ENCODE results near the gene STEAP4.

Gene STEAP4

DNA sequence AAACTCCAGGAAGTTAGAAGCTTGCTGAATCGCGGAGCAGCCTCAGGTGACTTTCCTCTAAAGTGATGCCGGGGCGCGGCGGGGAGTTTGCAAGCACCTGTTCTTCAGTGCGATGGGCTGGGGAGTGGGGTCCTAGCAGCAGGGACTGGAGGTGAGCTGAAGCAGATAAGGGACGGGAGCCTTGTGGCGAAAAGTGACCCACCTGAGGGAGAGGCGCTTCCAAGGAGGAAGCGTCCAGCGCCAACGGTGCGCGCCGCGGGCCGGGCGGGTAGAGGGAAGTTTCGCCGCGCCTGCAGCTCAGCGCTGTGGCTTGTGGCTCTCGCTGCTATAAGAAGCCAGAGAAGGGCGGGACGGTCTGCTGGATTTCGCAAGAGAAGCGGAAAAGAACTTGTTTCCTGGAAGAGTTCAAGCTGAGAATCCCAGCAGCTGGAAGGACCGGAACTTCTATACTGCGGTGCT, at the start of gene STEAP4:
STEAP4 (minus strand) TSS at position 305 of the 459 bp plus-strand sequence. CDS start 22,625 bp downstream, outside the sequence.
- POLR2A ChIA-PET, result no interaction called here
- no peak for DNase-seq (ENCODE audit: low read depth, low spot score)
- CTCF ChIA-PET, result no interaction called here
- no peak within 1 kb of the TSS for H3K4me3 ChIP-seq (ENCODE audit: low read depth, low read length)
- TF ChIP-seq, protein P1, sequence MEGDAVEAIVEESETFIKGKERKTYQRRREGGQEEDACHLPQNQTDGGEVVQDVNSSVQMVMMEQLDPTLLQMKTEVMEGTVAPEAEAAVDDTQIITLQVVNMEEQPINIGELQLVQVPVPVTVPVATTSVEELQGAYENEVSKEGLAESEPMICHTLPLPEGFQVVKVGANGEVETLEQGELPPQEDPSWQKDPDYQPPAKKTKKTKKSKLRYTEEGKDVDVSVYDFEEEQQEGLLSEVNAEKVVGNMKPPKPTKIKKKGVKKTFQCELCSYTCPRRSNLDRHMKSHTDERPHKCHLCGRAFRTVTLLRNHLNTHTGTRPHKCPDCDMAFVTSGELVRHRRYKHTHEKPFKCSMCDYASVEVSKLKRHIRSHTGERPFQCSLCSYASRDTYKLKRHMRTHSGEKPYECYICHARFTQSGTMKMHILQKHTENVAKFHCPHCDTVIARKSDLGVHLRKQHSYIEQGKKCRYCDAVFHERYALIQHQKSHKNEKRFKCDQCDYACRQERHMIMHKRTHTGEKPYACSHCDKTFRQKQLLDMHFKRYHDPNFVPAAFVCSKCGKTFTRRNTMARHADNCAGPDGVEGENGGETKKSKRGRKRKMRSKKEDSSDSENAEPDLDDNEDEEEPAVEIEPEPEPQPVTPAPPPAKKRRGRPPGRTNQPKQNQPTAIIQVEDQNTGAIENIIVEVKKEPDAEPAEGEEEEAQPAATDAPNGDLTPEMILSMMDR (IDR thresholded peaks at IDR 0.05; ENCODE audit: insufficient read depth, low read length, missing control alignments), result no peak

DNA sequence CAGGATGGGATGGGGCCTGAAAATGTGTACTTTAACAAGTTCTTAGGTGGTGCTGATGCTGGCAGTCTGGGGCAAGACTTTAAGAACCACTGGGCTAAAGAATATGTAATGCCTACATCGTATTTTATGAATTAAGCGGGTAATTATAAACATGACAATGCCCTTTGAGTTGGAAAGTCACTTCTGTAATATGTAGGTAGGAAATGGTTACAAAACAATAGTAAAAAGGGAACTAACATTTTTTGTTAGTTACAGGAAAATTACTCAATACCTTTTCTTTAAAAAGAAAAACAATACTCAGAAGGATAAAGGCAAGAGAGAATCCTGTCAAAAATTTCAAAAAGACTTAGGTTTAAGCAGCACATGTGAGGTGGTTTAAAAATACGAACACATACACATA, 48.3 kb upstream of the STEAP4 start:
- DNase-seq (ENCODE audit: low read depth, low spot score), result no peak
- POLR2A ChIA-PET, result no interaction called here
- CTCF ChIA-PET, result no interaction called here
- TF ChIP-seq, protein P1 (IDR thresholded peaks at IDR 0.05; ENCODE audit: insufficient read depth, low read length, missing control alignments), result no peak
- no peak overlapping the region for H3K4me3 ChIP-seq (ENCODE audit: low read depth, low read length)

DNA sequence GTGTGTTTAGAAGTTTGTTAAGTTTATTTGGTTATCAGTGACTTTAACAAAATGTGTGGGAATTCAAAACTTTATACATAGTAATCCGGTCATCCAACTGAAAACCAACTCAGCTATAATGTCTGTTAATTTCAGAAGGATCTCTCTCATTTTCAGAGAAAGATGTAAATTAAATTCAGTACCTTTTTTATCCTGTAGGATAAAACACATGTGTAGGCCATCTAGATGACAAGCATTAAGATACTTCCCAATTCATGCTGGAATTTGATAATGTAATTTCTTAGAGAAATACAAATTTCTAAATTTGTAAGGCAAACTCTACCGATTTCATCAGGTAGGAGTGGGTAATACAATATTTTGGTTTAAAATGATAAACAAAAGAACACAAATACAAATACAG, 43.4 kb upstream of the STEAP4 start:
- no peak for DNase-seq (ENCODE audit: low read depth, low spot score)
- TF ChIP-seq, protein P1 (IDR thresholded peaks at IDR 0.05; ENCODE audit: insufficient read depth, low read length, missing control alignments), result no peak
- ChIA-PET POLR2A (no interaction called here), CTCF (no interaction called here)
- H3K4me3 ChIP-seq (ENCODE audit: low read depth, low read length), result no peak overlapping the region

DNA sequence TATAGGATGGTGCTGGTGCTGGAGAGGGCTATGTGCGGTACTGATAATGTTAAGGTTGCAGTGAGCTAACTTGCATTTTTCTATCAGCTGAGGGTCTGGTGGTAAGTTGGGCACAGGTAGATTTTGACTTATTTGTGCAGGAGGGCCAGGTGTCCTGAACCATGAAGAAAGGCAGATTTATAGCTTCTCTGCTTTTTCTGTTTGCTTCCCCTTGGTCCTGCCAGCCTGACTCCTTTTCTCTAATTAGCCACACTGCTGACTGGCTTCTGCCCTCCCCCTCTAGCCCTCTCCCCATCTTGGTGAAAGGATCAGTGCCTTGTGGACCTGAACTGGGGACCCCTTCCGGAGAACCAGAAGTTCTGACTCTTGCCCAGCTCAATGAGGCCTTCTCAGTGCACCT, 40.8 kb upstream of the STEAP4 start:
- POLR2A ChIA-PET, result no interaction called here
- TF ChIP-seq, protein P1 (IDR thresholded peaks at IDR 0.05; ENCODE audit: insufficient read depth, low read length, missing control alignments), result no peak
- DNase-seq (ENCODE audit: low read depth, low spot score), result no peak
- H3K4me3 ChIP-seq (ENCODE audit: low read depth, low read length), result no peak overlapping the region
- CTCF ChIA-PET, result no interaction called here

DNA sequence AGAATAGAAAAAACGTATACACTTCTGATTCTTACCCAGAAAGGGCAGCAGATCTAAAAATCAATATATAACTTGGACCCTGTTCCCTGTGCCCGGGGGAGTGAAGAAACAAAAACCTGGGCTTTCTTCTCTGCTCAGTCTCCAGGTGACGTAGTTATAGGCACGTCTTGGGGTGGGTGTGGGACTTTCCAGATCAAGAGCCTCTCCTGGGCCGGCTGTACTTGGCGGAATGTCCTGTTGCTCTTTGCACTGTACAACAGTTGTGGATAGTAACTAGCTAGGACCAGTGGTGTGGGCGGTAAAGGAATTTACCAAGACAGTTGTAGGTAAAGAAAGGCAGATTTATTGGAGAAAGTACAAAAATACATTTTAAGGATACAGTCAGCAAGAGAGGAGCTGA, 40.4 kb upstream of the STEAP4 start:
- TF ChIP-seq, protein P1 (IDR thresholded peaks at IDR 0.05; ENCODE audit: insufficient read depth, low read length, missing control alignments), result no peak
- ChIA-PET CTCF (no interaction called here), POLR2A (no interaction called here)
- no peak for DNase-seq (ENCODE audit: low read depth, low spot score)
- H3K4me3 ChIP-seq (ENCODE audit: low read depth, low read length), result no peak overlapping the region

DNA sequence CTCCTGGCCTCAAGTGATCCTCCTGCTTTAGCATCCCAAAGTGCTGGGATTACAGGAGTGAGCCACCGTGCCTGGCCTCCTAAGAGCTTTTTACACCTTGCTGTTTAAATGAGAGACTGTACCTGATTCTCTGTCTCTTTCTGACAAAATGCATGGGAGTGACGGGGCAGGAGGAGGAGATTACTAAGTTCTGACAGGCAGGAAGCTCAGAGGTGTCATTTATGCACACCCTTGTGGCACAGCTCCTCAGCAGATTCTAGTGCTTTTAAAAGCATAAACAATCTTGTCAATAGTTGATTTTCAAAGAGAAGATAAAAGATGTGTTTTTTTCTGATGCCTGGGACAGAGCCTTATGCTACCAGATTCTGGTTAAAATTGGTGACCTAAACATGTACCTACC, 39.7 kb upstream of the STEAP4 start:
- ChIA-PET POLR2A (no interaction called here), CTCF (interaction anchor here (1.0 kb wide), 1 partner anchor 11 kb away, joined by 4 read pairs; no protein-coding TSS in a partner anchor)
- H3K4me3 ChIP-seq (ENCODE audit: low read depth, low read length), result no peak overlapping the region
- TF ChIP-seq, protein P1 (IDR thresholded peaks at IDR 0.05; ENCODE audit: insufficient read depth, low read length, missing control alignments), result no peak
- DNase-seq (ENCODE audit: low read depth, low spot score), result no peak

Data from AG04449 (cell line).